Omental fat pad (tissue), 4 donors: ENCODE measurements around the gene DOCK9. TPM values are rescaled to one million over a fixed set of nuclear protein-coding genes. Genes with fewer than 3 reads are reported as not detected.
A peak's percentile ranks its signal among the peaks of the same experiment; 100 is the strongest.

ENCODE experiments used
- ATAC-seq: fragments of 150-250 bp; one replicate; pipeline ENCODE4 v1.9.1; 2016; ENCODE audit warnings: mild to moderate bottlenecking, moderate library complexity; ENCODE audit not compliant: low FRiP score
- DNase-seq: peaks from one replicate; pipeline ENCODE4 v3.0.0-alpha.2; 2019; ENCODE audit warnings: low spot score
- CTCF ChIP-seq, 3 donors: fragments of 450-650 bp; IDR thresholded peaks; one replicate each; pipeline ENCODE4 v1.5.1; 2016 to 2017; ENCODE audit warnings: antibody characterized with exemption in 3 of 3, mild to moderate bottlenecking in 3 of 3, moderate library complexity in 2 of 3
- total RNA-seq, 4 donors: library from RNA; depleted of rRNA; stranded (reverse); fragments of >200 nt; gene quantifications; one replicate each; pipeline ENCODE4 v1.1.0, GENCODE V29; 2016

DOCK9 gene
- total RNA-seq, 4 donors from 2014 or later, result 94.4 to 364 (median 145) TPM

- ATAC-seq, result no peak
- DNase-seq, result no peak
- TF ChIP-seq CTCF (IDR thresholded peaks at IDR 0.05), result no peak
Measured at GRCh38 chr13:98941126-98941525, 36.7 kb downstream of the DOCK9 start.

- no peak for DNase-seq
- no peak for ATAC-seq
- TF ChIP-seq CTCF (IDR thresholded peaks at IDR 0.05), result no peak
Measured at GRCh38 chr13:98940325-98941001, 37.4 kb downstream of the DOCK9 start.

- no peak for TF ChIP-seq CTCF (IDR thresholded peaks at IDR 0.05)
- ATAC-seq (peak; percentile 79), DNase-seq (no peak)
Measured at GRCh38 chr13:98939660-98940191, 38.1 kb downstream of the DOCK9 start.

- DNase-seq, result no peak
- no peak for TF ChIP-seq CTCF (IDR thresholded peaks at IDR 0.05)
- no peak for ATAC-seq
Measured at GRCh38 chr13:98938801-98939200, 39.1 kb downstream of the DOCK9 start.

- no peak for TF ChIP-seq CTCF (IDR thresholded peaks at IDR 0.05)
- DNase-seq, result no peak
- no peak for ATAC-seq
Measured at GRCh38 chr13:98937911-98938381, 39.9 kb downstream of the DOCK9 start.

- no peak for ATAC-seq
- no peak for TF ChIP-seq CTCF (IDR thresholded peaks at IDR 0.05)
- no peak for DNase-seq
Measured at GRCh38 chr13:98934243-98934642, 43.6 kb downstream of the DOCK9 start.

- ATAC-seq, result no peak
- DNase-seq, result no peak
- TF ChIP-seq CTCF (IDR thresholded peaks at IDR 0.05), result no peak
Measured at GRCh38 chr13:98930151-98930591, 47.7 kb downstream of the DOCK9 start.
